Measurements from ENCODE around the gene SBF2.

- no peak for TF ChIP-seq POLR2A (IDR thresholded peaks at IDR 0.05)
- TF ChIP-seq, protein P1, sequence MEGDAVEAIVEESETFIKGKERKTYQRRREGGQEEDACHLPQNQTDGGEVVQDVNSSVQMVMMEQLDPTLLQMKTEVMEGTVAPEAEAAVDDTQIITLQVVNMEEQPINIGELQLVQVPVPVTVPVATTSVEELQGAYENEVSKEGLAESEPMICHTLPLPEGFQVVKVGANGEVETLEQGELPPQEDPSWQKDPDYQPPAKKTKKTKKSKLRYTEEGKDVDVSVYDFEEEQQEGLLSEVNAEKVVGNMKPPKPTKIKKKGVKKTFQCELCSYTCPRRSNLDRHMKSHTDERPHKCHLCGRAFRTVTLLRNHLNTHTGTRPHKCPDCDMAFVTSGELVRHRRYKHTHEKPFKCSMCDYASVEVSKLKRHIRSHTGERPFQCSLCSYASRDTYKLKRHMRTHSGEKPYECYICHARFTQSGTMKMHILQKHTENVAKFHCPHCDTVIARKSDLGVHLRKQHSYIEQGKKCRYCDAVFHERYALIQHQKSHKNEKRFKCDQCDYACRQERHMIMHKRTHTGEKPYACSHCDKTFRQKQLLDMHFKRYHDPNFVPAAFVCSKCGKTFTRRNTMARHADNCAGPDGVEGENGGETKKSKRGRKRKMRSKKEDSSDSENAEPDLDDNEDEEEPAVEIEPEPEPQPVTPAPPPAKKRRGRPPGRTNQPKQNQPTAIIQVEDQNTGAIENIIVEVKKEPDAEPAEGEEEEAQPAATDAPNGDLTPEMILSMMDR (IDR thresholded peaks at IDR 0.05 in 4 of 5, conservative IDR thresholded peaks at IDR 0.05 in 1 of 5), result no peak
Measured at GRCh38 chr11:10147195-10147594, 146.8 kb downstream of the SBF2 start.

Data from gastrocnemius medialis (tissue), 4 donors.